ENCODE results near the gene KRTCAP2. TPM values are rescaled to one million over a fixed set of nuclear protein-coding genes. Genes with fewer than 3 reads are reported as not detected.
A peak's percentile ranks its signal among the peaks of the same experiment; 100 is the strongest.

KRTCAP2 gene
- total RNA-seq, 1 donor from 2014 or later, result 232 TPM

- peak in 1 of 2 donors; percentile 25 for DNase-seq (ENCODE audit: low read depth in 2 of 2)
Measured at GRCh38 chr1:155134322-155134721, 38.8 kb downstream of the KRTCAP2 start.

GRCh38 chr1:155133799-155134281 is 39.3 kb downstream of the KRTCAP2 start:
- DNase-seq (ENCODE audit: low read depth in 2 of 2), result peak in 1 of 2 donors; percentile 18

GRCh38 chr1:155131856-155132255 is 41.2 kb downstream of the KRTCAP2 start:
- peak; percentile 12 for DNase-seq (ENCODE audit: low read depth in 2 of 2)

GRCh38 chr1:155131285-155131684 is 41.8 kb downstream of the KRTCAP2 start:
- DNase-seq (ENCODE audit: low read depth in 2 of 2), result peak in 1 of 2 donors; percentile 17

- peak; percentile 14 to 31 for DNase-seq (ENCODE audit: low read depth in 2 of 2)
Measured at GRCh38 chr1:155130272-155131006, 42.7 kb downstream of the KRTCAP2 start.

GRCh38 chr1:155128755-155129473 is 44.2 kb downstream of the KRTCAP2 start:
- DNase-seq (ENCODE audit: low read depth in 2 of 2), result peak; percentile 93 to 95

- DNase-seq (ENCODE audit: low read depth in 2 of 2), result peak in 1 of 2 donors; percentile 35
Measured at GRCh38 chr1:155127967-155128754, 44.9 kb downstream of the KRTCAP2 start.

- DNase-seq (ENCODE audit: low read depth in 2 of 2), result peak; percentile 87 to 96
Measured at GRCh38 chr1:155127105-155127966, 45.8 kb downstream of the KRTCAP2 start, which contains the start of gene EFNA1. TSS of gene EFNA1 (plus strand) at chr1:155127876. CDS start at chr1:155127978, 102 bp downstream.

- DNase-seq (ENCODE audit: low read depth in 2 of 2), result peak; percentile 63 to 86
Measured at GRCh38 chr1:155126556-155127104, 46.5 kb downstream of the KRTCAP2 start.

GRCh38 chr1:155125946-155126555 is 47.1 kb downstream of the KRTCAP2 start:
- peak; percentile 29 to 91 for DNase-seq (ENCODE audit: low read depth in 2 of 2)

GRCh38 chr1:155125511-155125945 is 47.6 kb downstream of the KRTCAP2 start:
- no peak for DNase-seq (ENCODE audit: low read depth in 2 of 2)

- DNase-seq (ENCODE audit: low read depth in 2 of 2), result peak; percentile 50 to 89
Measured at GRCh38 chr1:155124503-155125463, 48.3 kb downstream of the KRTCAP2 start.

GRCh38 chr1:155123801-155124200 is 49.3 kb downstream of the KRTCAP2 start:
- DNase-seq (ENCODE audit: low read depth in 2 of 2), result peak; percentile 75 to 90

- DNase-seq (ENCODE audit: low read depth in 2 of 2), result no peak
Measured at GRCh38 chr1:155122308-155122707, 50.8 kb downstream of the KRTCAP2 start.

GRCh38 chr1:155121249-155121648 is 51.9 kb downstream of the KRTCAP2 start:
- no peak for DNase-seq (ENCODE audit: low read depth in 2 of 2)

GRCh38 chr1:155120253-155120652 is 52.9 kb downstream of the KRTCAP2 start:
- no peak for DNase-seq (ENCODE audit: low read depth in 2 of 2)

Measured in lung microvascular endothelial cell (primary cell).